Nephron (organoid): ENCODE results near the gene RPL29.

ENCODE experiments used
- H3K27ac Mint-ChIP-seq, 3 experiments: 2 replicates each; pipeline ENCODE4 v1.8.0; 2020; ENCODE audit warnings: mixed read lengths in 3 of 3, mild to moderate bottlenecking in 2 of 3, moderate library complexity in 1 of 3
- H3K27me3 Mint-ChIP-seq: 2 replicates; pipeline ENCODE4 v1.8.0; 2021; ENCODE audit warnings: low read depth, mild to moderate bottlenecking, moderate library complexity, mixed read lengths
- H3K36me3 Mint-ChIP-seq: 2 replicates; pipeline ENCODE4 v1.8.0; 2020; ENCODE audit warnings: low read depth, mixed read lengths
- H3K4me1 Mint-ChIP-seq: 2 replicates; pipeline ENCODE4 v1.8.0; 2020; ENCODE audit warnings: mixed read lengths
- H3K4me3 Mint-ChIP-seq, 3 experiments: 2 replicates each; pipeline ENCODE4 v1.8.0; 2020; ENCODE audit warnings: mild to moderate bottlenecking in 3 of 3, mixed read lengths in 3 of 3, moderate library complexity in 2 of 3
- H3K9me3 Mint-ChIP-seq: 2 replicates; pipeline ENCODE4 v1.8.0; 2020; ENCODE audit warnings: mixed read lengths
- TF ChIP-seq, protein P1 (sequence below), 3 experiments: fragments of 200-600 bp; sonication (generic); IDR thresholded peaks; one replicate each; pipeline ENCODE4 v1.5.0; 2021; ENCODE audit warnings: antibody characterized with exemption in 3 of 3; ENCODE audit not compliant: unreplicated experiment in 3 of 3

The RPL29 gene

DNA sequence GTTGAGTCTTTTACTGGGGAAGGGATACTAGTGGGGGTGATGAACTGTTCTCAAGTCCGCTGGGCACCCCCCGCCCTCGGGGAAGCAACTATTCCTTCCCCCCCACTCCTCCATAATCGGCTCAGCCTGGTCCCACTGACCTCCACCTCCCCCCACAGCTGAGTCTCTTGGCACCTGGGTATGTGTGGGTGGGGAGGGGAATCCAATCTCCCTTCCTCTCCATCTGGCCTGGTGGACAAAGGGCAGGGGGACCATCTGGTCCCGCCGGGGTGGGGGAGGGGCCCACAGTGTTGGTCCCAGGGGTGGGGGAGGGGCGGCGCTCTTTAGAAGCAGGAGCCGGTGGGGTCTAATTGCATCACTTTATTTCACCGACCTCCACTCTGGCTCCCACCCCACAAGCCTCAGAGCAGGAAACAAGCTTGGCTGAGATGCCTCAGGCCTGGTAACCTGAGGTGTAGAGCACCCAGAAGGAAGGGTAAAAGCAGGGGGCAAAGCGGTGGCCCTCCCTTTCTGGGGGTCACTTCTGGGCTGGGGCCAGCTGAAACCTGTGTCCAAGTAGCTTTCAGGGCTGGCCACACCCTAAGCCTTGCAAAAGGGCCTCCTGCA lies 27.4 kb downstream of the RPL29 start:
- H3K27ac Mint-ChIP-seq = peak overlapping the region; percentile 79 to 96 (median 90)
- TF ChIP-seq, protein P1, sequence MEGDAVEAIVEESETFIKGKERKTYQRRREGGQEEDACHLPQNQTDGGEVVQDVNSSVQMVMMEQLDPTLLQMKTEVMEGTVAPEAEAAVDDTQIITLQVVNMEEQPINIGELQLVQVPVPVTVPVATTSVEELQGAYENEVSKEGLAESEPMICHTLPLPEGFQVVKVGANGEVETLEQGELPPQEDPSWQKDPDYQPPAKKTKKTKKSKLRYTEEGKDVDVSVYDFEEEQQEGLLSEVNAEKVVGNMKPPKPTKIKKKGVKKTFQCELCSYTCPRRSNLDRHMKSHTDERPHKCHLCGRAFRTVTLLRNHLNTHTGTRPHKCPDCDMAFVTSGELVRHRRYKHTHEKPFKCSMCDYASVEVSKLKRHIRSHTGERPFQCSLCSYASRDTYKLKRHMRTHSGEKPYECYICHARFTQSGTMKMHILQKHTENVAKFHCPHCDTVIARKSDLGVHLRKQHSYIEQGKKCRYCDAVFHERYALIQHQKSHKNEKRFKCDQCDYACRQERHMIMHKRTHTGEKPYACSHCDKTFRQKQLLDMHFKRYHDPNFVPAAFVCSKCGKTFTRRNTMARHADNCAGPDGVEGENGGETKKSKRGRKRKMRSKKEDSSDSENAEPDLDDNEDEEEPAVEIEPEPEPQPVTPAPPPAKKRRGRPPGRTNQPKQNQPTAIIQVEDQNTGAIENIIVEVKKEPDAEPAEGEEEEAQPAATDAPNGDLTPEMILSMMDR (IDR thresholded peaks at IDR 0.05; ENCODE audit: unreplicated experiment in 3 of 3) = no peak
- no peaks in the 10 kb centered on the region for H3K9me3 Mint-ChIP-seq
- H3K4me1 Mint-ChIP-seq = peaks cover 49% of the 10 kb centered on the region
- peak overlapping the region; percentile 89 to 93 (median 90) for H3K4me3 Mint-ChIP-seq
- H3K36me3 Mint-ChIP-seq = no peaks in the 10 kb centered on the region
- H3K27me3 Mint-ChIP-seq = peaks cover 3% of the 10 kb centered on the region

DNA sequence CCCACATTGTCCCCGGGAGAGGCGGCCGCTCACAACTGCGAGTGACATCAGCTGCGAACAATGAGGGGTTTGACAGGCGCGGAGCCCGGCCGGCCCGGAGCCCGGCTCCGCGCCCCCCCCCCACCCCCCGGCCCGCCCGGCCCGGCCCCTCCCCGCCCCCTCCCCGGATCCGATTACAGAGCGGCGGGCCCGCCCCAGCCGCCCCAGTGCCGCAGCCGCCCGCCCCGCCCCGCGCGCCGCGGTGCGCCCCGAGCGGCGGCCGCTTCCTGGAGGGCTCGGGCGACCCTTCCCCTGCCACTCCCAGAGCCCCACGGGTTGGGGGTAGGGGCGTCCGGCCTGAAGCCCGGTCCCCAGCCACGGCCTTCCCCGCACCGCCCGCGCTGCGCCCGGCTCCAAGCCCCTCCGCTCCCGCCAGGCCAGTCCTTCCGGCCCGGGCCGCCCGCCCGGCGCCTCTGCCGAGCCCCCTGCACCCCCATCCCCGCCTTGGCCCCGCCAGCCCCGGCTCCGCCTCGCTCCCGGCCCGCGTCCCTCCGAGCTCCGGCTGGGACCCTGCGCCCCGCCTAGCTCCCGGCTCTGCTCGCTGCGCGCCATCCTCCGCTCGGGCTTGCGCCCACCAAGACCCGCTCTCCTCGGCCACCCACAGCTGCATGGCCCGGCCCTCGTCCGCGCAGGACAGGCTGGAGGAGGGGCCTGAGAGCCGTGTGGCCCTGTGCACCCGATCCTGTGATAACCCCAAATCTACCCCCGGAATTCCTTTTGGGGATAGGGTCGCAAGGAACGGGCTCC lies 28.1 kb downstream of the RPL29 start, which contains the start of gene PCBP4:
Gene PCBP4 (minus strand): TSS at position 71 of the 786 bp plus-strand sequence. CDS start 6,214 bp downstream, outside the sequence.
- Mint-ChIP-seq H3K4me1 (peaks cover 54% of the 10 kb centered on the region), H3K27ac (peak within 1 kb of the TSS; percentile 79 to 96 (median 91)), H3K27me3 (peaks cover 3% of the 10 kb centered on the region), H3K9me3 (no peaks in the 10 kb centered on the region), H3K4me3 (peak within 1 kb of the TSS; percentile 94 to 97 (median 96)), H3K36me3 (no peaks in the 10 kb centered on the region)
- TF ChIP-seq, protein P1 (IDR thresholded peaks at IDR 0.05; ENCODE audit: unreplicated experiment in 3 of 3) = no peak

DNA sequence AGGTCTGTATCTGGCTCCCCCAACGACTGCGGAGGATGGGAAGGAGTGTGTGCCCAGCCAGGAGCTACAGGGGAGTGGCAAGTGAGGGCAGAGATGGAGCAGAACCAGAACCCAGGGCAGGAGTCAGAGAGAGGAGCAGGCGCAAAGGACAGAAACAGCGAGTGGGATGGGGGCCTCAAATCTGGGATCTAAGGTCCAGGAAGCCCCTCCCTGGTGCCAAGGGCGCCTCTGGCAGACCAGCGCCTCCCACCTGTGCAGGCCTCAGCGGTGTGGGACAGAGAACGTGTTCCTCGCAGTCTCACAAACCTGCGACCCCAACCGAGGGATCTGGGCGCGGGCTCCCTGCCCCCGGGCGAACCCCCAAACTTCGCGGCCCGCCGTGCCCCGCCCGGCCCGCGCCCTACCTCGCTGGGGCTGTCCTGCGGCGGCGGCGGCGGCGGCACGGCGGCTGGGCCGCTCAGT lies 28.7 kb downstream of the RPL29 start:
- Mint-ChIP-seq H3K4me1 (peaks cover 59% of the 10 kb centered on the region), H3K27me3 (peaks cover 3% of the 10 kb centered on the region), H3K4me3 (peak overlapping the region; percentile 94 to 97 (median 96)), H3K27ac (peak overlapping the region; percentile 42 to 92 (median 91)), H3K36me3 (no peaks in the 10 kb centered on the region), H3K9me3 (no peaks in the 10 kb centered on the region)
- TF ChIP-seq, protein P1 (IDR thresholded peaks at IDR 0.05; ENCODE audit: unreplicated experiment in 3 of 3) = no peak

DNA sequence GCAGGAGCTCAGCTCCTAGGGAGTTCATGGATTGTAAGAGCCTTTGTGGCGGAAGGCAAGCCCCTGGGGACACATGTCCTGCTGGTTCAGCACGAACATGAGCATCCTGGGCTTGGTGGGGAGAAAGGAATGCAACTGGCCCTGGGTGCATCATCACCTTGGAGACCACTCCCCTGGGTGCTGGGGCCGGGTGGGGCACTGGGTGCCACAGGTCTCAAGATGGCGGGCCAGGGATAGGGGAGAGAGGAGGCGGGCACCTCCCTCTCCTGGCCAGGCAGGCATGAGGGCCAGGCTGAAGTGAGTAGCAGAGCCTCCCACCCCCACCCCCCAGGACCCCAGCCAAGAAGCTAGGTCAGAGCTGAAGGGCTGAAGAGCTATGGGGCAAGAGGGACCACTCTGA lies 29.2 kb downstream of the RPL29 start:
- H3K9me3 Mint-ChIP-seq = no peaks in the 10 kb centered on the region
- peak overlapping the region; percentile 94 to 97 (median 96) for H3K4me3 Mint-ChIP-seq
- peaks cover 64% of the 10 kb centered on the region for H3K4me1 Mint-ChIP-seq
- H3K36me3 Mint-ChIP-seq = no peaks in the 10 kb centered on the region
- H3K27ac Mint-ChIP-seq = peak overlapping the region; percentile 42 to 92 (median 91)
- H3K27me3 Mint-ChIP-seq = peaks cover 3% of the 10 kb centered on the region
- TF ChIP-seq, protein P1 (IDR thresholded peaks at IDR 0.05; ENCODE audit: unreplicated experiment in 3 of 3) = no peak

DNA sequence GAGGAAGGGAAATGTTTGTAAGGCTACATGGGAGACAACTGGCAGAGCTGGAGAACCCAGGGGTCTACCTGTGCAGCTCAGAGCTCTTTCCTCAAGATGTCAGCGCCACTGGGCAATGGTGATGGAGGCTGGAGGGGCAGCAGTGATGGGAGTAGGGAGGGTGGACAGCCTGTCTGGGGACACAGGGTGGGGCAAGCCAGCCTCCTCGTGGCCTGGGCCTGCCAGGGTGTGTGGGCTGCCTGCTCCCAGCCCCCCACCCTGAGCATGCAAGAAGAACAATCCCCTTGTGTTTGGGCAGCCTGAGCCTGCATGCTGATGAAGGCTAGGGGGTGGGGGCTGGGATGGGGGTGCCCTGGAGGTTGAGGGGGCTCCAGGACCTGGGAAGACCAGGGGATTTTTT lies 29.7 kb downstream of the RPL29 start:
- peak overlapping the region; percentile 94 to 97 (median 96) for H3K4me3 Mint-ChIP-seq
- peak overlapping the region; percentile 42 to 92 (median 91) for H3K27ac Mint-ChIP-seq
- peaks cover 3% of the 10 kb centered on the region for H3K27me3 Mint-ChIP-seq
- no peaks in the 10 kb centered on the region for H3K9me3 Mint-ChIP-seq
- TF ChIP-seq, protein P1 (IDR thresholded peaks at IDR 0.05; ENCODE audit: unreplicated experiment in 3 of 3) = no peak
- peaks cover 3% of the 10 kb centered on the region for H3K36me3 Mint-ChIP-seq
- peaks cover 64% of the 10 kb centered on the region for H3K4me1 Mint-ChIP-seq
